Measurements from ENCODE around the gene EMX1.
A peak's percentile ranks its signal among the peaks of the same experiment; 100 is the strongest.

EMX1 gene

GRCh38 chr2:72924353-72925240 lies 7.3 kb downstream of the EMX1 start:
- Histone ChIP-seq H3K27me3 (ENCODE audit: control insufficient read depth in 2 of 2, insufficient read depth in 2 of 2, low read length in 2 of 2) (peaks cover 93 to 95% of the 10 kb centered on the region in 2 donors), H3K36me3 (ENCODE audit: control insufficient read depth in 2 of 2, insufficient read depth in 2 of 2, low read length in 2 of 2) (no peaks in the 10 kb centered on the region), H3K4me3 (ENCODE audit: low read length in 2 of 2) (peak overlapping the region in 1 of 2 donors; percentile 4), H3K4me1 (ENCODE audit: control insufficient read depth in 2 of 2, insufficient read depth in 2 of 2, low read length in 2 of 2) (peaks cover 7 to 13% of the 10 kb centered on the region in 2 donors), H3K27ac (ENCODE audit: low read depth in 2 of 2, low read length in 2 of 2) (no peak overlapping the region), H3K9ac (ENCODE audit: low read depth in 1 of 2, low read length in 2 of 2) (no peak overlapping the region), H3K9me3 (ENCODE audit: control insufficient read depth in 2 of 2, low read length in 2 of 2) (no peaks in the 10 kb centered on the region)

- peaks cover 87 to 92% of the 10 kb centered on the region in 2 donors for H3K27me3 ChIP-seq (ENCODE audit: control insufficient read depth in 2 of 2, insufficient read depth in 2 of 2, low read length in 2 of 2)
- H3K9me3 ChIP-seq (ENCODE audit: control insufficient read depth in 2 of 2, low read length in 2 of 2) = no peaks in the 10 kb centered on the region
- H3K4me3 ChIP-seq (ENCODE audit: low read length in 2 of 2) = no peak overlapping the region
- peaks cover 5 to 9% of the 10 kb centered on the region in 2 donors for H3K4me1 ChIP-seq (ENCODE audit: control insufficient read depth in 2 of 2, insufficient read depth in 2 of 2, low read length in 2 of 2)
- H3K27ac ChIP-seq (ENCODE audit: low read depth in 2 of 2, low read length in 2 of 2) = no peak overlapping the region
- H3K9ac ChIP-seq (ENCODE audit: low read depth in 1 of 2, low read length in 2 of 2) = no peak overlapping the region
- no peaks in the 10 kb centered on the region for H3K36me3 ChIP-seq (ENCODE audit: control insufficient read depth in 2 of 2, insufficient read depth in 2 of 2, low read length in 2 of 2)
Observed at GRCh38 chr2:72925328-72925943, 8.1 kb downstream of the EMX1 start.

- Histone ChIP-seq H3K36me3 (ENCODE audit: control insufficient read depth in 2 of 2, insufficient read depth in 2 of 2, low read length in 2 of 2) (no peaks in the 10 kb centered on the region), H3K27ac (ENCODE audit: low read depth in 2 of 2, low read length in 2 of 2) (no peak overlapping the region), H3K4me3 (ENCODE audit: low read length in 2 of 2) (no peak overlapping the region), H3K9me3 (ENCODE audit: control insufficient read depth in 2 of 2, low read length in 2 of 2) (no peaks in the 10 kb centered on the region), H3K27me3 (ENCODE audit: control insufficient read depth in 2 of 2, insufficient read depth in 2 of 2, low read length in 2 of 2) (peaks cover 79 to 83% of the 10 kb centered on the region in 2 donors), H3K9ac (ENCODE audit: low read depth in 1 of 2, low read length in 2 of 2) (no peak overlapping the region), H3K4me1 (ENCODE audit: control insufficient read depth in 2 of 2, insufficient read depth in 2 of 2, low read length in 2 of 2) (peaks cover 5% of the 10 kb centered on the region in 2 donors)
Observed at GRCh38 chr2:72926368-72926767, 9.0 kb downstream of the EMX1 start.

- Histone ChIP-seq H3K9ac (ENCODE audit: low read depth in 1 of 2, low read length in 2 of 2) (no peak overlapping the region), H3K27me3 (ENCODE audit: control insufficient read depth in 2 of 2, insufficient read depth in 2 of 2, low read length in 2 of 2) (peaks cover 73 to 77% of the 10 kb centered on the region in 2 donors), H3K27ac (ENCODE audit: low read depth in 2 of 2, low read length in 2 of 2) (no peak overlapping the region), H3K36me3 (ENCODE audit: control insufficient read depth in 2 of 2, insufficient read depth in 2 of 2, low read length in 2 of 2) (no peaks in the 10 kb centered on the region), H3K9me3 (ENCODE audit: control insufficient read depth in 2 of 2, low read length in 2 of 2) (no peaks in the 10 kb centered on the region), H3K4me3 (ENCODE audit: low read length in 2 of 2) (no peak overlapping the region), H3K4me1 (ENCODE audit: control insufficient read depth in 2 of 2, insufficient read depth in 2 of 2, low read length in 2 of 2) (peaks cover 5% of the 10 kb centered on the region in 2 donors)
Observed at GRCh38 chr2:72926811-72927465, 9.6 kb downstream of the EMX1 start.

GRCh38 chr2:72927619-72928550 lies 10.6 kb downstream of the EMX1 start:
- no peaks in the 10 kb centered on the region for H3K36me3 ChIP-seq (ENCODE audit: control insufficient read depth in 2 of 2, insufficient read depth in 2 of 2, low read length in 2 of 2)
- no peak overlapping the region for H3K27ac ChIP-seq (ENCODE audit: low read depth in 2 of 2, low read length in 2 of 2)
- H3K9ac ChIP-seq (ENCODE audit: low read depth in 1 of 2, low read length in 2 of 2) = no peak overlapping the region
- H3K4me1 ChIP-seq (ENCODE audit: control insufficient read depth in 2 of 2, insufficient read depth in 2 of 2, low read length in 2 of 2) = peaks cover 5% of the 10 kb centered on the region in 2 donors
- H3K4me3 ChIP-seq (ENCODE audit: low read length in 2 of 2) = no peak overlapping the region
- H3K9me3 ChIP-seq (ENCODE audit: control insufficient read depth in 2 of 2, low read length in 2 of 2) = no peaks in the 10 kb centered on the region
- H3K27me3 ChIP-seq (ENCODE audit: control insufficient read depth in 2 of 2, insufficient read depth in 2 of 2, low read length in 2 of 2) = peaks cover 64 to 68% of the 10 kb centered on the region in 2 donors

GRCh38 chr2:72929010-72929409 lies 11.7 kb downstream of the EMX1 start:
- no peak overlapping the region for H3K27ac ChIP-seq (ENCODE audit: low read depth in 2 of 2, low read length in 2 of 2)
- peaks cover 4 to 8% of the 10 kb centered on the region in 2 donors for H3K4me1 ChIP-seq (ENCODE audit: control insufficient read depth in 2 of 2, insufficient read depth in 2 of 2, low read length in 2 of 2)
- no peaks in the 10 kb centered on the region for H3K9me3 ChIP-seq (ENCODE audit: control insufficient read depth in 2 of 2, low read length in 2 of 2)
- H3K4me3 ChIP-seq (ENCODE audit: low read length in 2 of 2) = no peak overlapping the region
- H3K9ac ChIP-seq (ENCODE audit: low read depth in 1 of 2, low read length in 2 of 2) = no peak overlapping the region
- H3K36me3 ChIP-seq (ENCODE audit: control insufficient read depth in 2 of 2, insufficient read depth in 2 of 2, low read length in 2 of 2) = no peaks in the 10 kb centered on the region
- H3K27me3 ChIP-seq (ENCODE audit: control insufficient read depth in 2 of 2, insufficient read depth in 2 of 2, low read length in 2 of 2) = peaks cover 52 to 58% of the 10 kb centered on the region in 2 donors

GRCh38 chr2:72931280-72931910 lies 14.1 kb downstream of the EMX1 start:
- H3K9me3 ChIP-seq (ENCODE audit: control insufficient read depth in 2 of 2, low read length in 2 of 2) = no peaks in the 10 kb centered on the region
- no peaks in the 10 kb centered on the region for H3K36me3 ChIP-seq (ENCODE audit: control insufficient read depth in 2 of 2, insufficient read depth in 2 of 2, low read length in 2 of 2)

GRCh38 chr2:72932045-72932740 lies 14.9 kb downstream of the EMX1 start:
- H3K27me3 ChIP-seq (ENCODE audit: control insufficient read depth in 2 of 2, insufficient read depth in 2 of 2, low read length in 2 of 2) = peaks cover 24 to 35% of the 10 kb centered on the region in 2 donors

More at GRCh38 chr2:72931280-72931910, 14.1 kb downstream of the EMX1 start:
- Histone ChIP-seq H3K27me3 (ENCODE audit: control insufficient read depth in 2 of 2, insufficient read depth in 2 of 2, low read length in 2 of 2) (peaks cover 32 to 43% of the 10 kb centered on the region in 2 donors), H3K4me3 (ENCODE audit: low read length in 2 of 2) (no peak overlapping the region), H3K27ac (ENCODE audit: low read depth in 2 of 2, low read length in 2 of 2) (no peak overlapping the region), H3K4me1 (ENCODE audit: control insufficient read depth in 2 of 2, insufficient read depth in 2 of 2, low read length in 2 of 2) (peaks cover 4 to 12% of the 10 kb centered on the region in 2 donors), H3K9ac (ENCODE audit: low read depth in 1 of 2, low read length in 2 of 2) (no peak overlapping the region)

GRCh38 chr2:72932805-72933204 lies 15.5 kb downstream of the EMX1 start:
- H3K27me3 ChIP-seq (ENCODE audit: control insufficient read depth in 2 of 2, insufficient read depth in 2 of 2, low read length in 2 of 2) = peaks cover 18 to 29% of the 10 kb centered on the region in 2 donors

More at GRCh38 chr2:72932045-72932740, 14.9 kb downstream of the EMX1 start:
- no peak overlapping the region for H3K9ac ChIP-seq (ENCODE audit: low read depth in 1 of 2, low read length in 2 of 2)
- H3K4me1 ChIP-seq (ENCODE audit: control insufficient read depth in 2 of 2, insufficient read depth in 2 of 2, low read length in 2 of 2) = peaks cover 4 to 12% of the 10 kb centered on the region in 2 donors
- H3K27ac ChIP-seq (ENCODE audit: low read depth in 2 of 2, low read length in 2 of 2) = no peak overlapping the region
- no peaks in the 10 kb centered on the region for H3K9me3 ChIP-seq (ENCODE audit: control insufficient read depth in 2 of 2, low read length in 2 of 2)
- H3K4me3 ChIP-seq (ENCODE audit: low read length in 2 of 2) = no peak overlapping the region
- no peaks in the 10 kb centered on the region for H3K36me3 ChIP-seq (ENCODE audit: control insufficient read depth in 2 of 2, insufficient read depth in 2 of 2, low read length in 2 of 2)

More at GRCh38 chr2:72932805-72933204, 15.5 kb downstream of the EMX1 start:
- Histone ChIP-seq H3K4me3 (ENCODE audit: low read length in 2 of 2) (no peak overlapping the region), H3K4me1 (ENCODE audit: control insufficient read depth in 2 of 2, insufficient read depth in 2 of 2, low read length in 2 of 2) (peaks cover 4 to 12% of the 10 kb centered on the region in 2 donors), H3K9ac (ENCODE audit: low read depth in 1 of 2, low read length in 2 of 2) (no peak overlapping the region), H3K36me3 (ENCODE audit: control insufficient read depth in 2 of 2, insufficient read depth in 2 of 2, low read length in 2 of 2) (no peaks in the 10 kb centered on the region), H3K27ac (ENCODE audit: low read depth in 2 of 2, low read length in 2 of 2) (no peak overlapping the region), H3K9me3 (ENCODE audit: control insufficient read depth in 2 of 2, low read length in 2 of 2) (no peaks in the 10 kb centered on the region)

Data from mucosa of rectum (tissue), 2 donors.